OCI-M2 (cell line): ENCODE results near the gene C19orf85.
A peak's percentile ranks its signal among the peaks of the same experiment; 100 is the strongest.
"Not testable (repeated sequence)": the region's sequence is repeated elsewhere in the genome, so short reads cannot be mapped to it uniquely, and the experiment has no call there.

Source experiments
- DNase-seq: peaks from one replicate; lab custom pipeline; 2025; ENCODE audit not compliant: unreplicated experiment; lab: John Stamatoyannopoulos, UW

C19orf85 gene

GRCh38 chr19:55442372-55442961, 22.1 kb downstream of the C19orf85 start:
- DNase-seq: no peak

DNA sequence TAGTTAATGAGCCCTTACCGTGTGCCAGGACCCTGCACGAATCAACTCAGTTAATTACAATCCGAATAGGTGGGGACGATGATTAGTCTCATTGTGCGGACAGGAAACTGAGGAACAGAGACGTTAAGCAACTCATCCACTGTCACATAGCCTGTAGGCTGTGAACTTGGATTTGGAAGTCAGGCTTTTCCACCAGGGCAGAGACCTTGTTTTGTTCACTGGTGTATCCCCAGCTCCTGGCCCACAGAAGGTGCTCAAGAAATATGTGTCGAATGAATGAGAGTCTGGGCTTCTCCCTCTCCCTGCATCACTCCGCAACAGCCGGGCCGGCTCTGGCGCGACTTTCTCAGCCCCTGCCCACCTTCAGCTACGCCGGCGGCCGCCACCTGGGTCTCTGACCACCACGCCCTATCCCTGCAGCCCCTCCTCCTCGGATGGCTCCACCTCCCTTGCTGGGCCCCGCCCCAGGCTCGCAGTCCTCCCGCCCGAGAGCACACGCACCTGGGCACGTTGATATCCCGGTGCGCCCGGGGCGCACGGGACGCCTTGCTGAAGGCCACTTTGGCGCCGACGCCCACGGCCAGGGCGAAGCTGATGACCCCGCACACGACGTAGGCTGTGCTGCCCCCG, 22.7 kb downstream of the C19orf85 start:
- no peak for DNase-seq

DNA sequence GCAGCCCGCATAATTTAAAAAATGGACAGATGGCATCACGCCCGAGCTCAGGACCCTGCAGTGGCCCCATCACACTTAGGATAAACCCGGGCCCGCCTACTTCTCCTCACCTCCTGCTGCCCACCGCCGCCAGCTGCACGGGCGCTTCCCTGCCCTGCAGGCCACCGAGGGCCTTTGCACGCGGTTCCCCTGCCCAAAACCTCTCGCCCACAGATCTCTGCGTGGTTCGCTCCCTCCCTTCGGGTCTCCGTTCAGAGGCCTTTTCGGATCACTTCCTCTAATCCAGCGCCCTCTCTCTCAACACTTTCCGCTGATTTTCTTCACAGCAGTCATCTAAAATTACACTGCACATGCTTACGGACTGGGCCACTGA, 23.2 kb downstream of the C19orf85 start:
- no peak for DNase-seq

- no peak for DNase-seq
These were observed 24.0 kb downstream of the C19orf85 start for GRCh38 chr19:55440411-55441105.

DNA sequence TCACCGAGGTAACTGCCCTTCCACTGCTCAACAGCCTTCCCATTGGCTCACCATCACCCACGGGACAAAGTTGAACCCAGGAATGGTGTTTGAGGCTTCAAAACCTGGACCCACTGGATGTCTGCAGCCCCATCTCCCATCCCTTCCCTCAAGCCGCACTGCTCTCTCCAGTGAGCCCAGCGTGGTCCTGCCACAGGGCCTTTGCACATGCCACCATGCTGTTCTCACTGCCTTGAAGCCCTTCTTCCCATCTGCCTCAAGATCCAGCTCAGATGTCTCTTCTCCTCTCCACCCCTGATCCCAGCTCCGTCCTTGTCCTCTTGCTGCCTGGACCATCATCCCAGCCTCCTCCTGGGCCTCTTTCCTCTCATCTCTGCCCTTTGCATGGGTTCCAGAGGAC, 25.5 kb downstream of the C19orf85 start:
- no peak for DNase-seq

GRCh38 chr19:55437410-55437809, 27.1 kb downstream of the C19orf85 start:
- peak; percentile 44 for DNase-seq

GRCh38 chr19:55436847-55437246, 27.7 kb downstream of the C19orf85 start:
- DNase-seq: no peak

DNA sequence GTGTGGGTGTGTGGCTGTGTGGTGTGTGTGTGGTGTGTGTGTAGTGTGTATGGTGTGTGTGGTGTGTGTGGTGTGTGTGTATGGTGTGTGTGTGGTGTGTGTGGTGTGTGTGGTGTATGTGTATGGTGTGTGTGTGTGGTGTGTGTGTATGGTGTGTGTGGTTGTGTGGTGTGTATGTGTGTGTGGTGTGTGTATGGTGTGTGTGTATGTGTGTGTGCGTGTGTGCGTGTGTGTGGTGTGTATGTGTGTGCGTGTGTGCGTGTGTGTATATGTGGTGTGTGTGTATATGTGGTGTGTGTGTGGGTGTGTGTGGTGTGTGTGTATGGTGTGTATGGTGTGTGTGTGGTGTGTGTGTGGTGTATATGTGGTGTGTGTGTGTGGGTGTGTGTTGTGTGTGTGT, 29.5 kb downstream of the C19orf85 start:
- no peak for DNase-seq

GRCh38 chr19:55434356-55434919, 30.1 kb downstream of the C19orf85 start:
- no peak for DNase-seq

GRCh38 chr19:55433292-55433691, 31.3 kb downstream of the C19orf85 start:
- no peak for DNase-seq

DNA sequence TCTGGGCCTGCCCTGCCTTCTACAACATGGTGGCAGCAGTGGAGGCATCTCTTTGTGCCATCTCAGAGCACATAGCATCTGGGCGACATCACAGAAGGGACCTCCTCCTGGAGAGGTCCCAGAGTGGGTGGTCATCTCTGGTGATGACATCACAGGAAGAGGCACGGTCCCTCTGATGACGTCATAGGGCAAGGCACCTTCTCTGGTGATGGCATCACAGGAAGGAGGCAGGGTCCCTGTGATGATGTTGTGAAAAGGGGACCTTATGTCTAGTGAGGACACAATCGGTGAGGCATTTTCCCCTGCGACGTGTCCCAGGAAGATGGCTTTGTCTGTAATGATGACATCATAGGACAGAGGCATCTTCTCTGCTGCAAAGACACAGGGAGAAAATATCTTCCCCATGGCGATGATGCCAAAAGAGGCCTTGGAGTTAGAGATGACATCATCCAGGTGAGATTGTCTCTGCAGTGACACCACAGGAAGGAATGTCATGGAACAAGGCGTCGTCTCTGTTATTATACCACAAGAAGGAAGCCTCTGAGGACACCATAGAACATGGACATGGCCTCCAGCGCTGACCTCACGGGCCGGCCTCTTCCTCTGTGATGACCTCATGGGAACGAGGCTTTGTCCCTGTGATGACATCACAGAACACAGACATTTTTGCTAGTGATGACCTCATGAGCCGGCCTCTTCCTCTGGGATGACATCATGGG, 32.2 kb downstream of the C19orf85 start:
- DNase-seq: no peak

DNA sequence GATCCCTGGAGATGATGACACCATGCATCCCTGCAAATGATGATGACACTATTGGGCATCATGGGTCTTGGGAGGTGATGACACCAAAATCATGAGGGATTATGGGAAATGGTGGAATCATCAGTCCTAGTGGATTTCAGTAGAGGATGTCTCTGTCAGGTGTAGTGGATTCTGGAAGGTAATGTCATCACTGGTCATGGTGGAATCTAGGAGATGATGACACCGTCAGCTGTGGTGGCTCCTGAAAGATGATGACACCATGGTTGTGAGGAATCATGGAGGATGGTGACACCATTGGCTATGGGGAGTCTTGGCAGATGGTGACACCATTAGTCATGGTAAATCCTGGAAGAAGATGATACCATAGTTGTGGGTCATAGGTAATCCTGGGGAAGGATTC, 33.4 kb downstream of the C19orf85 start:
- no peak for DNase-seq

- no peak for DNase-seq
These were observed 38.5 kb downstream of the C19orf85 start for GRCh38 chr19:55426042-55426441.

- no peak for DNase-seq
These were observed 40.0 kb downstream of the C19orf85 start for GRCh38 chr19:55424518-55424917.

- DNase-seq: no peak
These were observed 41.1 kb downstream of the C19orf85 start for GRCh38 chr19:55423225-55424005.

GRCh38 chr19:55421281-55421680, 43.3 kb downstream of the C19orf85 start:
- not testable (repeated sequence) for DNase-seq

DNA sequence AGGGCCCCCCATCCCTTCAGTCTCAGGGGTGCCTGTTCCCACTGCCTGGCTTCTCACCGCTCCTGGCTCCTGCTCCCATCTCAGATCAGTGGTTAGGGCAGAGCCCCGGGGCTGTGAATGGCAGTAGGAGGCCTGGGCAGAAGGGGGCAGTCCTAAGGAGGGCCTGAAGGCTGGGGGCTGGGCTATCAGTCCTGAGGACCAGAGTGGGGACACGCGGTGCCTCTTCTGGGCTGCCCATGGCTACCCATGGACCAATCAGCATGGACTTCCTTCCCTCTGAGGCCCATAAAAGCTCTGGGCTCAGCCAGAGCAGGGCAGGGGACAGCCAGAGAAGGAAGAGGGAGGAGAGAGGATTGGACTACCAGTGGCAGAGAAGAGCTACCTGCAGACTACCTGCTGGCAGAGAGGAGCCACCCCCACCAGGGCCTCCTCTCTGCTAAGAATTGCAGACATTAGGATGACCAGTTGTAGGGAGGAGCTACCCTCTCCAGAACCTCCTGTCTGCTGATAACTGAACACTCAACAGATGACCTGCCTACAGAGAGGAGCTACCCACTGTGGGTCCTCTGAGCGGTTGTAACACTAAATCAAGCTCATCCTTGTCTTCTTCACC, 44.8 kb downstream of the C19orf85 start:
- no peak for DNase-seq

GRCh38 chr19:55419103-55419502, 45.4 kb downstream of the C19orf85 start:
- no peak for DNase-seq

DNA sequence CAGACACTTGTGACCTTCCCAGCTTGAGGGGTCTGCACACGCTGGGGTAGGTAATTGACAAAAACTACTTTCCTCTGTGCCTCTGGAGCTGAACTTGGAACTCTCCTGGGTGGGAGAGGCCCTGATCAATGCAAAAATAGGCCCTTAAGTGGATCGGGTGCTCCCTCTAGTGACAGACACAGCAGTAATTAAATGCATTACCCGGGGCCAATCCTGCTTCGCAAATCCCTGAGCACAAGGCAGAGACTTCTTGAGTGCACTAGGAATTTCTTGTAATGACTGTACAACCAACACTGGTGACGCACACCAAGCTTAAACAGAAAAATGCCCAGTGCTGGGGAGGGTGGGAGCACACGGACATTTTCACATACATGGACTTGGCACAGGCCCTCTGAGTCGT, 46.4 kb downstream of the C19orf85 start:
- DNase-seq: no peak
